Tibial nerve (tissue), 4 donors: ENCODE measurements around the gene MRPS23. TPM values are rescaled to one million over a fixed set of nuclear protein-coding genes. Genes with fewer than 3 reads are reported as not detected.

Experiments
- DNase-seq, 2 donors: peaks; one replicate each; pipeline ENCODE4 v3.0.0-alpha.2; 2019; ENCODE audit warnings: low spot score in 2 of 2
- H3K27ac ChIP-seq, 4 donors: fragments of 200-600 bp; sonication (generic) in 3 of 4; one replicate each; pipeline ENCODE4 v1.5.1; 2017 to 2019; ENCODE audit warnings: mild to moderate bottlenecking in 1 of 4
- H3K27me3 ChIP-seq, 2 donors: fragments of 200-600 bp; sonication (generic) in 1 of 2; one replicate each; pipeline versions ENCODE4 v1.5.1 to v1.6.0; 2017 to 2019
- H3K36me3 ChIP-seq, 3 donors: fragments of 200-600 bp; sonication (generic); one replicate each; pipeline ENCODE4 v1.5.1; 2018 to 2019
- H3K4me1 ChIP-seq, 4 donors: fragments of 200-600 bp; sonication (generic) in 3 of 4; one replicate each; pipeline ENCODE4 v1.5.1; 2017 to 2019
- H3K4me3 ChIP-seq, 4 donors: fragments of 200-600 bp; sonication (generic) in 3 of 4; one replicate each; pipeline ENCODE4 v1.5.1; 2017 to 2019; ENCODE audit warnings: mild to moderate bottlenecking in 1 of 4, moderate library complexity in 1 of 4
- H3K9me3 ChIP-seq, 4 donors: fragments of 200-600 bp; sonication (generic) in 3 of 4; one replicate each; pipeline ENCODE4 v1.5.1; 2017 to 2019
- CTCF ChIP-seq, 5 experiments: fragments of 200-600 bp in 3 of 5; fragments of 450-650 bp in 2 of 5; sonication (generic) in 3 of 5; IDR thresholded peaks; one replicate each; pipeline ENCODE4 v1.5.1; 2016 to 2019; ENCODE audit warnings: antibody characterized with exemption in 5 of 5, mild to moderate bottlenecking in 3 of 5, moderate library complexity in 2 of 5
- EP300 ChIP-seq, 2 donors: sonication (generic); formaldehyde crosslinking; IDR thresholded peaks; one replicate each; pipeline ENCODE4 v1.6.1; 2017; ENCODE audit warnings: antibody characterized with exemption in 2 of 2, mild to moderate bottlenecking in 1 of 2
- POLR2A ChIP-seq, 2 donors: fragments of 450-650 bp; IDR thresholded peaks; one replicate each; pipeline ENCODE4 v1.6.1; 2017; ENCODE audit warnings: antibody characterized with exemption in 2 of 2, mild to moderate bottlenecking in 2 of 2, moderate library complexity in 2 of 2
- WGBS, 2 donors: methylation state at CpG; one replicate each; pipeline ENCODE4 v1.1.5; 2018; 5-methylcytosine and 5-hydroxymethylcytosine counted together
- total RNA-seq, 4 donors: library from RNA; depleted of rRNA; stranded (reverse); fragments of >200 nt; gene quantifications; one replicate each; pipeline ENCODE4 v1.1.0, GENCODE V29; 2016

The MRPS23 gene
- total RNA-seq, 4 donors from 2014 or later: 8.0 to 20.1 (median 9.0) TPM

DNA sequence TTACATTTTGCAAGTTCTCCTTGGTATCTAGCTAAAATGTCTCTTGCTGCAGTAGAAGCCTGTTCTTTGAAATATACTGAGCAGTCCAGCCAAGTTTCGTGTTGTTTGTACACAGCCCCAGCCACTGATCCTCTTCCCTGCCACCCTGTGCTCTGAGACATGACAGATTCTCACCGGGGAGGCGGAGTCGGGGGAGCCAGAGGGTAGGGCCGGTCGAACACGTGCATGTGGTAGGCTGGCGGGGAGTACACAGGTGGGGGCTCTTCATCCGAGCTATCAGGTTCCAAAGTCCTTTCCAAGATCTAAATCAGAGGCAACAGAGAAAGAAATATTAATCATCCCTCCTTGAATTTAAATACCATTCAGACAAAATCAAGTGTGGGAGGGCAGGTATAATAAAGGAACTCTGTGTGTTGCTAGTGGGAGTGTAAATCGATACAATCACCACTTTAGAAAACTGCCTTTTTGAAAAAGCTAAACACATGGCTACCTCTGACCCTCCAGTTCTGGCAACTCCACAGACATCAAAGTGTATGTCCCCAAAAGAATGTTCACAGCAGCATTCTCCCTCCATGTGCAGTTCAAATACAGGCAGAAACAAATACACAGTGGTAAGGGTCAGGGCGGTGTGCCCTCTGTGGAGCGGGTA, 29.7 kb upstream of the MRPS23 start:
- WGBS, 2 donors: 74 to 75% methylated on average over 12 of the region's 12 CpGs

GRCh38 chr17:57877803-57878377, 28.0 kb upstream of the MRPS23 start:
- H3K4me3 ChIP-seq: no peak overlapping the region
- no peaks in the 10 kb centered on the region for H3K9me3 ChIP-seq
- peak overlapping the region in 1 of 4 donors; percentile 45 for H3K27ac ChIP-seq
- H3K27me3 ChIP-seq: no peaks in the 10 kb centered on the region
- no peak for DNase-seq
- H3K4me1 ChIP-seq: peaks cover 3 to 94% (median 53%) of the 10 kb centered on the region in 4 donors
- peaks cover 0 to 34% (median 0%) of the 10 kb centered on the region in 3 donors for H3K36me3 ChIP-seq
- no peak for TF ChIP-seq CTCF (IDR thresholded peaks at IDR 0.05)
- no peak for TF ChIP-seq POLR2A (IDR thresholded peaks at IDR 0.05)
- no peak for TF ChIP-seq EP300 (IDR thresholded peaks at IDR 0.05)
- 73 to 77% methylated on average over 9 of the region's 9 CpGs for WGBS, 2 donors

More for the DNA sequence above, 29.7 kb upstream of the MRPS23 start:
- DNase-seq: no peak
- TF ChIP-seq EP300 (IDR thresholded peaks at IDR 0.05): no peak
- TF ChIP-seq POLR2A (IDR thresholded peaks at IDR 0.05): no peak
- no peak for TF ChIP-seq CTCF (IDR thresholded peaks at IDR 0.05)
- Histone ChIP-seq H3K36me3 (peaks cover 0 to 45% (median 0%) of the 10 kb centered on the region in 3 donors), H3K9me3 (no peaks in the 10 kb centered on the region), H3K4me3 (no peak overlapping the region), H3K27me3 (no peaks in the 10 kb centered on the region), H3K4me1 (peaks cover 3 to 81% (median 36%) of the 10 kb centered on the region in 4 donors), H3K27ac (peak overlapping the region in 2 of 4 donors; percentile 12 to 38)

- DNase-seq: no peak
- peaks cover 0 to 42% (median 0%) of the 10 kb centered on the region in 3 donors for H3K36me3 ChIP-seq
- H3K27me3 ChIP-seq: no peaks in the 10 kb centered on the region
- TF ChIP-seq POLR2A (IDR thresholded peaks at IDR 0.05): no peak
- no peak for TF ChIP-seq CTCF (IDR thresholded peaks at IDR 0.05)
- TF ChIP-seq EP300 (IDR thresholded peaks at IDR 0.05): no peak
- 69 to 72% methylated on average over 2 of the region's 2 CpGs for WGBS, 2 donors
- peaks cover 3 to 93% (median 50%) of the 10 kb centered on the region in 4 donors for H3K4me1 ChIP-seq
- H3K4me3 ChIP-seq: no peak overlapping the region
- H3K9me3 ChIP-seq: no peaks in the 10 kb centered on the region
- H3K27ac ChIP-seq: peak overlapping the region in 3 of 4 donors; percentile 45 to 88 (median 76)
These were observed 27.0 kb upstream of the MRPS23 start for GRCh38 chr17:57876866-57877237.

DNA sequence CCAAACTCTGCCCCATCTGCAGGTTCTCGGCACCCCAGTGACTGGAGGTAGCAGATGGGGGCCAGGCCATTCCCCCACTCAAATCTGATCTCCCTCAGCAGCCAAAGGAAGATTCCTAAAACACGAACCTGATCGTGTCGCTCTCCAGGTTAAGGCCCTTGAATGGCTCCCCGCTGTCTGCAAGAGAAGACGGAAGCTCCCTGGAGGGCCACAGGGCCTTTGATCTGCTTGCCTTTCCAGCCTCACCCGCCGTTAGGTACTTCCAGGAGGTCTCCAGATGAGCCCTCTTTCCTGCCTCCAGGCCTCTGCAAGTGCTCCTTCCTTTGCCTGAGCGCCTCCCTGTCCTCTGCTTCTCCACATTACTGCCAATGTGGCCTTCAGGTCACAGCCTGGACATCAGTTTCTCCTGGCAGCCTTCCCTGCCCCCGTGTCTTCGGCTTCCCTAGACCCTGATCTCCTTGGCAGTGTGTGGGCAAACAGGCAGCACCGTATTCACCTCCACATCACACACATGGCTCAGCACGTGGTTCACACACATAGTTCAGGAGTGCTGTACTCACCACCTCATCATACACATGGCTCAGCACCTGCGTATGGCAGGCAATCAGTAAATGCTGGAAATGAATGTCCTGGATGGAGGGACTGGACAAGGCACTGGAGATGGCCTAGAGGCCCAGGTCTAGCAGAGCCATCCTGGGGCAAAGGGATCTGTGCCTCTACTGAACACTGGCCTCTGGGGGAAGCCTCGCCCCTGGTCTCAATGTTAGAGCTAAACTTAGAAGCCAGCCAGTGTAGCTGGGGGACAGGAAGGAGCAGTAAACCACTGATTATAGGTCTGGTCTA, 26.4 kb upstream of the MRPS23 start:
- Histone ChIP-seq H3K4me1 (peaks cover 3 to 87% (median 44%) of the 10 kb centered on the region in 4 donors), H3K9me3 (no peaks in the 10 kb centered on the region), H3K27ac (peak overlapping the region; percentile 75 to 97 (median 82)), H3K4me3 (no peak overlapping the region), H3K36me3 (peaks cover 0 to 43% (median 0%) of the 10 kb centered on the region in 3 donors), H3K27me3 (no peaks in the 10 kb centered on the region)
- TF ChIP-seq POLR2A (IDR thresholded peaks at IDR 0.05): no peak
- no peak for TF ChIP-seq EP300 (IDR thresholded peaks at IDR 0.05)
- TF ChIP-seq CTCF (IDR thresholded peaks at IDR 0.05): no peak
- DNase-seq: no peak
- WGBS, 2 donors: 69 to 74% methylated on average over 15 of the region's 15 CpGs
